ENCODE measurements around the gene YDJC. TPM values are rescaled to one million over a fixed set of nuclear protein-coding genes. Genes with fewer than 3 reads are reported as not detected.

YDJC gene
- total and polyA plus RNA-seq, 2 experiments from 2014 or later: 53.3 to 83.7 TPM

- TF ChIP-seq POLR2AphosphoS5 (IDR thresholded peaks at IDR 0.05; ENCODE audit: low read depth) (no peak), EZH2 (IDR thresholded peaks at IDR 0.05; ENCODE audit: low read depth, unreplicated experiment) (no peak), REST (IDR thresholded peaks at IDR 0.05; ENCODE audit: unreplicated experiment) (no peak), JUNB (IDR thresholded peaks at IDR 0.05; ENCODE audit: unreplicated experiment) (no peak), CREB1 (CRISPR knock-in tag; IDR thresholded peaks at IDR 0.05; ENCODE audit: low read depth) (no peak), NANOG (IDR thresholded peaks at IDR 0.05; ENCODE audit: borderline replicate concordance) (no peak), ZNF462 (CRISPR knock-in tag; IDR thresholded peaks at IDR 0.05) (no peak), ETS1 (IDR thresholded peaks at IDR 0.05) (no peak), STAT1 (IDR thresholded peaks at IDR 0.05; ENCODE audit: unreplicated experiment) (no peak), ZNF331 (CRISPR knock-in tag; IDR thresholded peaks at IDR 0.05; ENCODE audit: low read depth) (no peak), ZNF114 (CRISPR knock-in tag; IDR thresholded peaks at IDR 0.05) (no peak), CTCF (conservative IDR thresholded peaks at IDR 0.05; ENCODE audit: low read depth in 2 of 2) (no peak), EZH2phosphoT487 (IDR thresholded peaks at IDR 0.05; ENCODE audit: unreplicated experiment) (no peak)
- Mint-ChIP-seq H3K27ac (no peak overlapping the region), H3K4me1 (peaks cover 12% of the 10 kb centered on the region), H3K27me3 (ENCODE audit: insufficient read depth, low read depth, poor library complexity) (peaks cover 13% of the 10 kb centered on the region), H3K4me3 (no peak overlapping the region; the same call in 2 of the 3 replicates), H3K36me3 (ENCODE audit: low read depth) (no peaks in the 10 kb centered on the region), H3K9me3 (no peaks in the 10 kb centered on the region; the same call in 1 of the 3 replicates)
- no peaks in the 10 kb centered on the region for H3K9me2 ChIP-seq (ENCODE audit: insufficient read depth)
- no peak overlapping the region for H2AFZ ChIP-seq
- H3K27me3 ChIP-seq (ENCODE audit: insufficient read depth): no peaks in the 10 kb centered on the region
- no peak overlapping the region for H3K4me3 ChIP-seq
- no peaks in the 10 kb centered on the region for H3K36me3 ChIP-seq (ENCODE audit: insufficient read depth)
- ATAC-seq: no peak
- H3K79me2 ChIP-seq (replicated peaks; ENCODE audit: insufficient read depth): peaks cover 14% of the 10 kb centered on the region
- peaks cover 12% of the 10 kb centered on the region; the same call in 1 of the 2 replicates for H3F3A ChIP-seq (replicated peaks; ENCODE audit: low read depth)
- H3K27ac ChIP-seq (ENCODE audit: low read depth): no peak overlapping the region
- no peaks in the 10 kb centered on the region for H4K20me1 ChIP-seq (replicated peaks; ENCODE audit: insufficient read depth)
- no peak for DNase-seq (ENCODE audit: low spot score)
- H3K4me2 ChIP-seq: no peak overlapping the region
- H3K4me1 ChIP-seq (ENCODE audit: insufficient read depth): no peaks in the 10 kb centered on the region
These were observed 33.9 kb upstream of the YDJC start for GRCh38 chr22:21663738-21664137.
